ENCODE measurements around the gene PLEKHH3.
"Not testable (repeated sequence)": the region's sequence is repeated elsewhere in the genome, so short reads cannot be mapped to it uniquely, and the experiment has no call there.

PLEKHH3 gene

DNA sequence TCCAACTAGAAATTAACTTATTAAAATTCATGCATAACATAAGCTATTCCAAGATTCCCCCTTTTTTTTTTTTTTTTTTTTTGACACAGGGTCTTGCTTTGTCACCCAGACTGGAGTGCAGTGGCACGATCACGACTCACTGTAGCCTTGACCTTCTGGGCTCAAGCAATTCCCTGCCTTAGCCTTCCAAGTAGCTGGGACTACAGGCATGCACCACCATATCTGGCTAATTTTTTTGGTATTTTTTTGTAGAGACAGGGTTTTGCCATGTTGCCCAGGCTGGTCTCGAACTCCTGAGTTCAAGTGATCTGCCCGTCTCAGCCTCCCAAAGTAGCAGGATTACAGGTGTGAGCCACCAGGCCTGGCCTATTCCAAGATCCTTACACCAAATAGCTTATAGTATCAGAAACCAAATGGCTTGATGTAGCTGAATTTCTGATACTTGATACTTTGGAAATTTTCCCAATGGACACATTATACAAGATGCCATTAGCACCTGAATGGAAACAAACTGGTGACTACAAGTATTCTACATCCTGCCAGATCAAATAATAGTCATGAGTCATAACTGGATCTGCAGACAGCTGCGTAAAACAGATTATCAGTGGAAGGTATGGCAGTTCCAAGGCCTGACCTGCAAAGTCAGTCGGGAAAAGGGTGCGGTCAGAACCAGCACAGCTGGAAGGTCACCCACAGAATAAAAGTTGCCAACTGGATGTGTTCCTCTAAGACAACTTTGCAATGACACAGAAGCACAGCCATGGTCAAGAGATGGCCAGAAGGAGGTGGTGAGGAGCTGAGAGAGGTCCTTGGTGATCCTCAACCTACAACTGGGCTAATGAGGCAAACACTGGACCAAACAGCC is 52.8 kb downstream of the PLEKHH3 start:
- DNase-seq: no peak

DNA sequence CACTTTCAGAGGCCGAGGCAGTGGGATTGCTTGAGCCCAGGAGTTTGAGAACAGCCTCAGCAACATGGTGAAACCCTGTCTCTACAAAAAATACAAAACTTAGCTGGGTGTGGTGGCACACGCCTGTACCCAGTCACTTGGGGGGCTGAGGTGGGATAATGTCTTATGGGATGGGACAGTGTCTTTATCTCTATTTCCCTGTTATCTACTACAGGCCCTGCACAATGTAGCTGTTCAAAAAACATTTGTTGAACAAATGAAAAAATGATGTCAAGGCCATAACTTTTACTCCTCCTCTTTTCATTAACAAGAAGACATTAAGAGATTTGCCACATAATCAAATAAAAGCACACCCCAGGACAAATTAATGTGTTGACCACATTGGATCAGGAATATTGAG is 53.5 kb downstream of the PLEKHH3 start:
- no peak for DNase-seq

DNA sequence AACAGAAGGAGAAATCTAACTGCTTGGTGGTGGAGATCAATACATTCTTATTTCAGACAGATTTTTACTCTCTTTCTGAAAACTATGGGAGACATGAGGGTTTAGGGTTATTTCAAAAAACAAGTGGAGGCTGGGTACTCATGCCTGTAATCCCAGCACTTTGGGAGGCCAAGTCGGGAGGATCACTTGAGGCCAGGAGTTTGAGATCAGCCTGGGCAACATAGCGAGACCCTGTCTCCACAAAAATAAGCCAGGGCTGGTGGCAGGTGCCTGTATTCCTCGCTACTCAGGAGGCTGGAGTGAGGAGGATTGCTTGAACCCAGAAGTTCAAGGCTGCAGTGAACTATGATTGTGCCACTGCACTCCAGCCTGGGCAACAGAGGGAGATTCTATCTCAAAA is 54.8 kb downstream of the PLEKHH3 start:
- DNase-seq: not testable (repeated sequence)

DNA sequence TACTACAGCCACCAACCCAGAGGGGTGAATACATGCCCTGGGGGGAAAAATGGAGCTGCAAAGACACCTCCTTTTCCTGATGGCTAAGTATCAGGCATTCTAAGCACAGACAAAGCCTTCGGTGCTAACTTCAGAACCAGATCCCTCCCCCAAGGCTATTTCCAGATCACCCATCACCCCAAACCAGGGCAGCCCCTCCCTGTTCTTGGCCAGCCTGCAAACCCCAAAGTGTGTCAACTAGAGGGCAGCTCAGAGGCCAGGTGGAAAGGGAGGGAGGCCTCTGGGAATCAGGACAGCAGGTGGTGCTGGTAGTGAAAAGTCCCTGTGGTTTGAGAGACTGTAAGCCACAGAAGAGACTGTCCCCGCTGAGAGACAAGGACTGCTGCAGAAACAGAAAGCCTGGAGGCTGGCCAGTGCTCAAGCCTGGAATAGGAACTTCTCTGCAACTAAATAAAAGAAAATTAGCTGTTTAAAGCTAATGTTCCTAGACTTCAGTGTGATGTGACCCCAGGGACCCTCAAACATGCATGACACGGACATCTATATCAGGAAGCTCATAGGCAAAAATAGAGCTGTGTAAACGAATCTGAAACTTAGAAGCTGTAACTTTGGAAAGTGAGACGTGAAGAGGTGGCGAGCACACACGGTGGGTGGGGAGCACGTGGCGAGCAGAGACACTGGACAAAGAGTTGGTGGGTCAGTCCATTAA is 58.2 kb downstream of the PLEKHH3 start:
- DNase-seq: peak; percentile 47

DNA sequence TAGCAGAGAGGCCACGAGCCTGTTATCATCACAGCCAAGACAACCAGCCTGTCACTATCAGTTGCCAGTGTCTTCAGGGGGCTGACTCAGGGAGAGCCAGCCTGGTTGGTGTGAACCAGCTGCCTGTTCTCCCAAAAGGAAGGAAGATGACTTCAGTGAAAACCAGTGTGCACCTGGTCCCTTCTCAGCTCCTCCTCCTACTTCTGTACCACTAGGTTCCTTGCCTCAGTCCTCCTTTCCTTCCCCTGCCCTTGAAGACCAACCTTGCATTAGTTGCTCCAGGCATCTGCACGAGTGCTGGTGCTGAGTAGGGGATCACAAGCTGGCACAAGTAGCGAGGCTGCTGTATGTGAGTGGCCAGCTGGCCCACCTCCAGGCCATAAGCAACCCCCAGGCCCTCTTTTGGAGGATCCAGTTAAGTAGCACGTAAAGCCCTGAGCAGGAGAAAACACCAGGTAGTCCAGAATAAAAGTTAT is 58.8 kb downstream of the PLEKHH3 start:
- DNase-seq: peak; percentile 33
